ENCODE data around the gene YPEL2. TPM values are rescaled to one million over a fixed set of nuclear protein-coding genes. Genes with fewer than 3 reads are reported as not detected.

Gene YPEL2
- polyA plus RNA-seq, 1 donor (not counting 4 experiments of a cell fraction or from before 2014, with no cell fraction given): 4.6 TPM

- Histone ChIP-seq H2AFZ (ENCODE audit: control insufficient read depth, low read length) (no peak overlapping the region), H4K20me1 (ENCODE audit: control insufficient read depth, extremely low read depth, insufficient read depth, low read length) (no peaks in the 10 kb centered on the region), H3K9ac (ENCODE audit: control insufficient read depth, extremely low read depth, insufficient read depth, low read length) (no peak overlapping the region), H3K9me3 (ENCODE audit: control insufficient read depth, low read depth, low read length) (no peaks in the 10 kb centered on the region), H3K4me2 (ENCODE audit: control insufficient read depth, extremely low read depth, insufficient read depth, low read depth, low read length) (no peak overlapping the region), H3K9me1 (ENCODE audit: control insufficient read depth, extremely low read depth, insufficient read depth, low read length) (no peaks in the 10 kb centered on the region), H3K36me3 (ENCODE audit: control insufficient read depth in 2 of 2, extremely low read depth in 1 of 2, insufficient read depth in 2 of 2, low read length in 2 of 2) (no peaks in the 10 kb centered on the region), H3K4me1 (ENCODE audit: control insufficient read depth, extremely low read depth, insufficient read depth, low read length) (peaks cover 7% of the 10 kb centered on the region), H3K4me3 (ENCODE audit: control insufficient read depth in 2 of 3, extremely low read depth in 1 of 3, insufficient read depth in 2 of 3, low read depth in 1 of 3, low read length in 3 of 3) (no peak overlapping the region), H3K79me2 (ENCODE audit: control insufficient read depth, insufficient read depth, low read length) (no peaks in the 10 kb centered on the region), H3K27ac (ENCODE audit: control insufficient read depth, insufficient read depth, low read length) (no peak overlapping the region), H3K27me3 (ENCODE audit: control insufficient read depth, extremely low read depth, insufficient read depth, low read length) (no peaks in the 10 kb centered on the region)
- DNase-seq (ENCODE audit: low read depth, low spot score) (no peak), FAIRE-seq (no peak)
- dilution Hi-C loops (cut with MboI; ENCODE audit: extremely low pct_ligation_motif_present, low sequenced_read_pairs): no loop called here
- TF ChIP-seq EZH2 (IDR thresholded peaks at IDR 0.05; ENCODE audit: low read length): no peak
- TF ChIP-seq CTCF (optimal IDR thresholded peaks at IDR 0.05 in 1 of 3, IDR thresholded peaks at IDR 0.05 in 1 of 3, conservative IDR thresholded peaks at IDR 0.05 in 1 of 3; ENCODE audit: extremely low read depth in 1 of 3, insufficient read depth in 2 of 3, low read length in 3 of 3): no peak
These were observed 34.0 kb downstream of the YPEL2 start for GRCh38 chr17:59365383-59365981.

GRCh38 chr17:59366040-59366757 lies 34.7 kb downstream of the YPEL2 start:
- Histone ChIP-seq H3K4me2 (ENCODE audit: control insufficient read depth, extremely low read depth, insufficient read depth, low read depth, low read length) (no peak overlapping the region), H3K4me1 (ENCODE audit: control insufficient read depth, extremely low read depth, insufficient read depth, low read length) (peaks cover 7% of the 10 kb centered on the region), H3K9ac (ENCODE audit: control insufficient read depth, extremely low read depth, insufficient read depth, low read length) (no peak overlapping the region), H2AFZ (ENCODE audit: control insufficient read depth, low read length) (no peak overlapping the region), H3K9me3 (ENCODE audit: control insufficient read depth, low read depth, low read length) (no peaks in the 10 kb centered on the region), H4K20me1 (ENCODE audit: control insufficient read depth, extremely low read depth, insufficient read depth, low read length) (no peaks in the 10 kb centered on the region), H3K4me3 (ENCODE audit: control insufficient read depth in 2 of 3, extremely low read depth in 1 of 3, insufficient read depth in 2 of 3, low read depth in 1 of 3, low read length in 3 of 3) (no peak overlapping the region), H3K9me1 (ENCODE audit: control insufficient read depth, extremely low read depth, insufficient read depth, low read length) (no peaks in the 10 kb centered on the region), H3K79me2 (ENCODE audit: control insufficient read depth, insufficient read depth, low read length) (no peaks in the 10 kb centered on the region), H3K27me3 (ENCODE audit: control insufficient read depth, extremely low read depth, insufficient read depth, low read length) (no peaks in the 10 kb centered on the region), H3K27ac (ENCODE audit: control insufficient read depth, insufficient read depth, low read length) (no peak overlapping the region), H3K36me3 (ENCODE audit: control insufficient read depth in 2 of 2, extremely low read depth in 1 of 2, insufficient read depth in 2 of 2, low read length in 2 of 2) (no peaks in the 10 kb centered on the region)
- dilution Hi-C loops (cut with MboI; ENCODE audit: extremely low pct_ligation_motif_present, low sequenced_read_pairs): no loop called here
- FAIRE-seq (no peak), DNase-seq (ENCODE audit: low read depth, low spot score) (no peak)
- no peak for TF ChIP-seq CTCF (optimal IDR thresholded peaks at IDR 0.05 in 1 of 3, IDR thresholded peaks at IDR 0.05 in 1 of 3, conservative IDR thresholded peaks at IDR 0.05 in 1 of 3; ENCODE audit: extremely low read depth in 1 of 3, insufficient read depth in 2 of 3, low read length in 3 of 3)
- TF ChIP-seq EZH2 (IDR thresholded peaks at IDR 0.05; ENCODE audit: low read length): no peak

Data from keratinocyte (primary cell).